HG03196 (cell line): ENCODE measurements around the gene STIP1.
A peak's percentile ranks its signal among the peaks of the same experiment; 100 is the strongest.

Source experiments
- ATAC-seq: cut with Tn5 transposase; IDR thresholded peaks from one replicate; pipeline ENCODE4 v1.9.1; 2021; ENCODE audit not compliant: unreplicated experiment

Gene STIP1

DNA sequence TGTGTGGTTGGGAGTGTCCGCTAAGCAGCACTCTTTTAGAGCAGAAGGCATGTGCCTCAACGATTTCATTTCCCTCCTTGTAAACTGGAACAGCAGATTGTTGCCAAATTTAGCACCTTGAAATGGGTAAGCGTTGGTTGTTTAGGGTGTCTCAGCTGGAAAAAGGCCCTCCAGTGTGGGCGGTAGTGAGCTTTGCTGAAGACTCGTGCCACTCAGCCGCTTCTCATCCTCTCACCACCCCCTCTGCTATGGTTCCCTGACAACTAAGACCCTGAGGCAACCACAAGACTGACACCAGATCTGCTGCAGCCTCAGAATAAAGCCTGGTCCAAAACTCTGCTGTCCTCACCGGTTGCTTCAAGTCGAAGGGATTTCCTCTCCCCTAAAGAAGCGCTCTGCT, 10.7 kb downstream of the STIP1 start:
- no peak for ATAC-seq

DNA sequence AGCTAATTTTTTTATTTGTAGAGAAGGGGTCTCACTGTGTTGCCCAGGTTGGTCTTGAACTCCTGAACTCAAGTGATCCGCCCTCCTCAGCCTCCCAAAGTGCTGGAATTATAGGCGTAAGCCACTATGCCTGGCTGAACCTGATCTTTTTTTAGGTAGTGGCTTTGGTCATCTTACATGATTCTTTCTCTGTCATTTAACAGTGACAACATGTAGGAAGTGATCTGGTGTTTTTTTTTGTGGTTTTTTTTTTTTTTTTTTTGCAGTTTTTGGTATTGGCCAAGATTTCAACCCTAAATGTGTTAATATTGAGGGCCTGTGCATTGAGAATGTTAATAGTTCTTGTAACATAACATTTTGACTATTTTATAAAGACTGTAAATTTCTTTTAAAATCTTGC, 12.5 kb downstream of the STIP1 start:
- ATAC-seq: no peak

DNA sequence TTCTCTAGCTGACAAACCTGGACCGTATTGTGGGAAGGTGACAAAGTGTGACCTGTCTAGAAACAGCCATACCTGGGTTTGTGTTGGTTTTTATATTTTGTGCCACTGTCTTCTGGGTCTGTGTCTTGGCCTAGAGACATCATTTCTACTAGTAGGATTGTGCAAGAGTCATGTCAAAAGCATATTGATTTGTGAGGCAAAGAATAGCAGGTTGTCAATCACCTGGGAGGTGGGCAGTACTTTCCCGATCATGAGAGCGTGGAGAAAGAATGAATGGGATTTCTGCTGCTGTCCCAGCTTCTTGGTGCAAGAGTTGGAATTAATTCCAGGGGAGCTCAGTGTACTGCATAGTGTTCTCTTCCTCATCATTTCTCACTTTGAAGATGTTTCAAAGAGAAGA, 15.6 kb downstream of the STIP1 start:
- ATAC-seq: no peak

DNA sequence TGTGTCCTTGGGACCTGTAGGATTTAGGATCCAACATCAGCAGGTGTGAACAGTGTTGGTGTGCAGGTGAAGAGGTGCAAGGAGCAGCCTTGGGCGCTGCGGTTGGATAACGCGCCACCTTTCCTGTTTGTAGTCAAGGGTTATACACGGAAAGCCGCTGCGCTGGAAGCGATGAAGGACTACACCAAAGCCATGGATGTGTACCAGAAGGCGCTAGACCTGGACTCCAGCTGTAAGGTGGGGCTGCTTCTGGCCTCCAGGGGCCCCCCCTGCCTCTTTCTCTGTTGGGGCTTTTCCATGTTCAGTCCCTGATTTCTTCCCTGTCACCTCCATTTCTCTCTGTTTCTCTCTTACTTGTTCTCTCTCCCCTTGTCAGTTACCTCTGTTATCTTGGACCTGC, 17.0 kb downstream of the STIP1 start:
- ATAC-seq: no peak

DNA sequence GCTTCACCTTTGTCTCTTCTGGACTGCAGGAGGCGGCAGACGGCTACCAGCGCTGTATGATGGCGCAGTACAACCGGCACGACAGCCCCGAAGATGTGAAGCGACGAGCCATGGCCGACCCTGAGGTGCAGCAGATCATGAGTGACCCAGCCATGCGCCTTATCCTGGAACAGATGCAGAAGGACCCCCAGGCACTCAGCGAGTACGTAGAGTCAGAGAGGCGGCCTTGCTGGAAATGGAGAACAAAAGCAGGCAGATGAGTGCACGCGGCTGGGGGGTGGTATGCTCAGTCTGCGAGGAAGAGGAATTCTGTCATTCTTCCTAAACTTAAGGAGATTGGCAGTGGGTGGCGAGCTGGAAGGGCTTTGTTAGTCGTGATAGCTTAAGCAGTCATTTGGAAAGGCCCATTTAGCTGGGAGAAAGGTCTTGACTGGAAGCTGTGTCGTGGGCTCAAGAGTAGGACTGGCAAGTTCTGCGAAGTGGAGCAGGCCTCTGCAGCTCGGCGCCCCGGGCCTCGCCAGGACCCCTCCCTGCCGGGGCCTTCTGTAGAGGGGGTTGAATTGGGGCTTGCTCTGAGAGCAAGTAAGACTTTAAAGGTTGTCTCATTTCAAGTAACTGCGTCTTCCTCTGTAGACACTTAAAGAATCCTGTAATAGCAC, 17.6 kb downstream of the STIP1 start:
- no peak for ATAC-seq

DNA sequence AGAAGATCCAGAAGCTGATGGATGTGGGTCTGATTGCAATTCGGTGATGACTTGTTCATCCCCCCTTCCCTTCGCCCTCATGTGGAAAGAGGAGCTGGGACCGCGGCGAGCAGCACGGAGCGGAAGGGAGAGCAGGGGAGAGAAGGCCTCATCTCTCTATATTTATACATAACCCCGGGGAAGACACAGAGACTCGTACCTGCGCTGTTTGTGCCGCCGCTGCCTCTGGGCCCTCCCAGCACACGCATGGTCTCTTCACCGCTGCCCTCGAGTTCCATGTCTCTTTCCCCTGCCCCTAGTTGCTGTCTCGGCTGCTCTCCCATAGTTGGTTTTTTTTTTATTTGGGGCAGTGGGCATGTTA, 18.1 kb downstream of the STIP1 start:
- no peak for ATAC-seq

DNA sequence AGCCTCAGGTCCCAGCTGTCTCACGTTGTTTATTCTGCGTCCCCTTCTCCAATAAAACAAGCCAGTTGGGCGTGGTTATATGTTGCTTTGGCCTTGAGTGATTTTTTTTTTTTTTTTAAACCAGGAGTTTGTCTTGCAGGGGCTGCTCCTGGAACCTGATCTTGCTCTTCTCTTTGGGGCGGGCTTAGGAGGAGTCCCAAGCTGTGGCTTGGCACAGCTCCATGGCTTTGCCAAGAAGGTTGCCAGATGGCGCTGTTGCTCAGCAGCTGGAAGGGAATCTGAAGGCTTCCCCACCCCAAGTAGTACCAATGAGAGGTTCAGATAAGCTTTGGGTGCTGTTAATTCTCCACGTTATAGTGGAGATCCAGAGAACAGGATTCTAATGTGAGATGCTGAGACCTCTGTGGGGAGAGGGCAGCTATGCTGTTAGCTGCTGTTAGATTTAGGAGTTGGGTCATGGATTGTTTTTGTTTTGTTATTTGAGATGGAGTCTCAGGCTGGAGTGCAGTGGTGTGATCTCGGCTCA, 18.6 kb downstream of the STIP1 start:
- ATAC-seq: no peak

DNA sequence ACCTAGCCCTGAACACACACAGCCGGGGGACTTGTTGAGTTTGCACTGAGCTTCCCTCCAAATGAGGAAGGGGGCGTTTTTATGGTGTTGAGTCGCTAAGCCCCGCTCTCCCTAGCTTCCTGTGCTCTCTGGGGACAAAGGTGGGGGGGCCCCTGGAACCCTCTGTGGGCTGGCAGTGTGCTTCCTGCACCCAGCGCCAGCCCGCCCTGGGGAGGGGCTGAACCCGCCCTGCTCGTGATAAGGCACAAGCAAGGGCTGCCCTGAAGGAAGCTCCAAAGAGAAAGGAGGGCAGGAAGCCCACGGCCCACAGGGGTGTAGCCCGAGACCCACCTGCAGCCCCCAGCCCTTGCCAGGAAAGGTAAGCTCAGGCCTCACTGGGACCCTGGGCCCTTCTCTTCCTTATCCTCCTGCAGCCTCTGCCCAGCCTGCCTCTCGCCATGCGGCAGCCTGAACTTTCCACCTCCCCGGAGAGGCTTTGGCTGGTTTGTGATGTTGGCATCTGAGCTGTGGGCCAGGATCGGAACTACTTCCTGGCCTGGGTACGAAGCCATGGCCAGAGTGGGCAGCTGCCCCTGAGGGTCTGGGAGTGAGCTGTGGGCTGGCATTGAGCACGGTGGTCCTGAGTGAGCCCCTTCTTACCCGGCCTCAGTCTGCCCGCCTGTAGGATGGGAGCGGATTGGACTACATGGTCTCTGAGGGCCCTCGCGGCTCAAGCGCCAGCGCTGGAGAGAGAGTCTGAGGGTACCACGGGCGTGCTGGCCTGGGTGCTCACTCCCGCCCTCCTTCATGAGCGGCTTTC, 20.7 kb downstream of the STIP1 start, which contains the start of gene FERMT3:
Gene FERMT3, plus strand, starts transcription at position 265 of the 799 bp plus-strand sequence. CDS start 644 bp downstream, outside the sequence.
- ATAC-seq: no peak

DNA sequence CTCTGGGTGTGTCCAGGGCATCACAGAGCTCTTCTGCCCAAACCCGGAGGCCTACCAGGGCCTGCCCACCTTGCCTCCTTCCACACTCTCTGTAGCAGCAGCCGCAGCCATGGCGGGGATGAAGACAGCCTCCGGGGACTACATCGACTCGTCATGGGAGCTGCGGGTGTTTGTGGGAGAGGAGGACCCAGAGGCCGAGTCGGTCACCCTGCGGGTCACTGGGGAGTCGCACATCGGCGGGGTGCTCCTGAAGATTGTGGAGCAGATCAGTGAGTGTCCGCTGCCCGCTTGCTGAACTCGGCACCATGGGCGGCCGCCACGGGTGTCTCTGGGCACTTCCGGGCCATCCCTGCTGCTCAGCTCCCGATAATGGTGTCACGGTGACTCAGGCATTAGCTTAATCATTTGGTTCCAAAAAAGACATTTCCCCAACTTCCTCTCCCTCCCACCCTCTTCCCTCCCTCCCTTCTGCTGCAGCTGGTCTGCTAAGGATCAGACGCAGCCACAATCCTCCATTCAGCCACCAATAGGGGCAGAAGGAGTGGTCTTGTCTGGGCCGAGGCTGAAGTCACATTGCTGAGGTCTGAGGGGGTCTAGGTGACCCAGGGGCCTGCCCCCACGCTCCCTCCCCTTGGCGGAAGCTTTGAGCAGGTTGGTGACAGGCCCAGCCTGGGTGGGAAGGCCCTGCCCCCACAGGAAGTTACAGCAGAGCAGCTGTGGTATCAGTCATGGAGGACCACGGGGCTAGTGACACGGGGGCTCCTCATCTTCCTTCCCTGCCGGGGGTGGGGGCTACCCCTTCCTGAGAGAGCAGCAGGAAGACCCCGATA, 21.5 kb downstream of the STIP1 start:
- peak; percentile 36 for ATAC-seq

DNA sequence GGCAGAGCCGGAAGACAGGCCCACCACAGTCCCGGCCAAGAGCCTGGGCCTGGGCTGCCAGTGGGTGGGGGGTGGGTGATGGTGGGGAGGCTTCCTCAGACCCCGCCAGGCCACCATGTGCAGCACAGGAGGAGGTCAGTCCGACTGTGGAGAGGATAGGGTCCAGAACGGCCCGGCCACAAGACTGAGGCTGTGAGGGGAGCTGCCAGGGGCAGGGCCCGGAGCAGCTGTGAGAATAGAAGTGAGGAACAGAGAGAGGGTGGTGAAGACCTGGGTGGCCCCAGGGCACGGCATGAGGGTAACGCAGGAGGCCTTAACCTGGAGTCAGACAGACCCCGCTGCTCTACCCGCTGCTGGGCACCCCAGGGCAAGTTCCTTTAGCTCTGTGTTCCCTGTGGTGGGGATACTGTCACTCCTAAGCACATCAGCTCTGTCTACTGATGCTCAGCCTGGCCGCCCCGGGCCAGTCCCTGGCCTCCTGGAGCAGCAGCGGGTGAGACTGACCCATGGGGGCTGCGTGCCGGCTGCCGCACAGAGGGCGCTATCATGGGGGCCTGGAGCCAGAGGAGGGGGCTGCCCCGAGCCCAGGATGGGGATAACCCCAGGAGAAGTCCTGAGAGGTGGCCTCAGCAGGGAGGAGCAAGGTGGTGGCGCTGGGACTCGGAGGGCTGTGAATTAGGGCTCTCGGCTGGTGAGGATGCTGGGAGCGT, 22.3 kb downstream of the STIP1 start:
- no peak for ATAC-seq

DNA sequence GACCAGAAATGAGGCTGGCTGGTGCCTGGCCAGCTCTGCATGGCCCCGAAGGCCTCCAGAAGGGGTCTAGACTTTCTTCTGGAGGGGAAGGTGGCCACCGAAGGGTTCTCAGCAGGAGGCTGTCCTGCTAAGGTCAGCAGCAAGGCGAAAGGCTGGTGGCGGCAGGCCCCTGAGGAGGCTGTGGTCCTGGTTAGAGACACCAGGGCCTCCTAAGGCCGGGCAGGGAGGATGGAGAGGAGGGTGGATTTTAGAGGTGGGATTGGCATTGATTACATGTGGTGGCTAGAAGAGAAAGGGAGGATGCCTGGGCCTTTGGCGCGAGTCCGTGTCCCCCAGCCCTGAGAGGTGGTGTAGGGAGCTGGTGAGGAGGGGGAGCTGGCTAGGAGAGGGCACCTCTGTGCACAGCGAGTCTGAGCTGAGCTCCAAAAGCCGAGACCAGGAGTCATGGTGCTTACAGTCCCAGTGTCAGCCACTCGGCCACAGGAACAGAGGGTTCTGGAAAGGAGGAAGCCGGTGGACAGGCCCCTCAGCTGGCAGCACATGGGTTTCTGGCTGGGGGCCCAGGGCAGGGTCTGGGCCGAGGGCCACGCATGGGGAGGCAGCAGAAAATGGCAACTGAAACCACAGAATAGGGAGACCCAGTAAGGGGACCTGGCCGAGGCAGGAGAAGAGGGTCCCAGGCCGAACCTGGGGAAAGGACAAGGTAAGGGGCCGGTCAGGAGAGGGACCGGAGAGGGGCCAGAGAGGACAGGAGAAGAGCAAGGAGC, 23.0 kb downstream of the STIP1 start:
- no peak for ATAC-seq

DNA sequence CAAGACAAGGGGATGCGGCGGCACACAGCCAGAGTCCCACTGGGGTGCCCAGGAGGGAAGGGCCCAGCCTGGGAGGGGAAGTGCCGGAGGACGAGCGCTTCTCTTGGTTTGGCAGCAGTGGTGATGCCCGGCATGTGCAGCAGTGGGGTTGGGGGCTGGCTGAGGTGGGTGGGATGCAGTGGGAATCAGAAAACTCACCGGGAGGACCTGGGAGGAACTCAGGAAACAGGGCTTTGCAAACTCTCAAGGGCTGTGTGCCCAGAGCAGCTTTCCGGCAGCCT, 23.5 kb downstream of the STIP1 start:
- ATAC-seq: no peak

DNA sequence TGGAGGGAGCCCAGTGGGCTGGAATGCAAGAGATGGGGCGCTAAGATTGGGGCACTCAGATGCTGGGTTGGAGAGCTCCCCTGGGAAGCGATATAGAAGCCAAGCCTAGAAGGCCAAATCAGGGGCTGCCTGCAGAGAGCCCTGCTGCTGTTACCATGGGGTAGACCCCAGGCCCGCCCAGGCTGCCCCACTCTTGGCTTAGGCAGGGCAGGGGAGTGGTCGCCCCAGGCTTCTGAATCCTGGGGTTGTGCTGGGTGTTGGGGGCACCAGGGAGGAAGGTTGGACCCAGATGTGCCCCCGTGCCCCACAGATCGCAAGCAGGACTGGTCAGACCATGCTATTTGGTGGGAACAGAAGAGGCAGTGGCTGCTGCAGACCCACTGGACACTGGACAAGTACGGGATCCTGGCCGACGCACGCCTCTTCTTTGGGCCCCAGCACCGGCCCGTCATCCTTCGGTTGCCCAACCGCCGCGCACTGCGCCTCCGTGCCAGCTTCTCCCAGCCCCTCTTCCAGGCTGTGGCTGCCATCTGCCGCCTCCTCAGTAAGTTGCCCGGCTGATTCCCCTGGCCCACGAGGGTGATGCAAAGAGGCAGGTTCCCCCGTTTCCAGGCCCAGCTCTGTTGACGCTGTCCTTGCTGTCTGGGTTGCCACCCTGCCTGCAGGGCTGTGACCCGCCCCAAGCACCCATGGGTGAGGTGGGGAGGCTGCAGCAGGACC, 24.5 kb downstream of the STIP1 start:
- no peak for ATAC-seq

DNA sequence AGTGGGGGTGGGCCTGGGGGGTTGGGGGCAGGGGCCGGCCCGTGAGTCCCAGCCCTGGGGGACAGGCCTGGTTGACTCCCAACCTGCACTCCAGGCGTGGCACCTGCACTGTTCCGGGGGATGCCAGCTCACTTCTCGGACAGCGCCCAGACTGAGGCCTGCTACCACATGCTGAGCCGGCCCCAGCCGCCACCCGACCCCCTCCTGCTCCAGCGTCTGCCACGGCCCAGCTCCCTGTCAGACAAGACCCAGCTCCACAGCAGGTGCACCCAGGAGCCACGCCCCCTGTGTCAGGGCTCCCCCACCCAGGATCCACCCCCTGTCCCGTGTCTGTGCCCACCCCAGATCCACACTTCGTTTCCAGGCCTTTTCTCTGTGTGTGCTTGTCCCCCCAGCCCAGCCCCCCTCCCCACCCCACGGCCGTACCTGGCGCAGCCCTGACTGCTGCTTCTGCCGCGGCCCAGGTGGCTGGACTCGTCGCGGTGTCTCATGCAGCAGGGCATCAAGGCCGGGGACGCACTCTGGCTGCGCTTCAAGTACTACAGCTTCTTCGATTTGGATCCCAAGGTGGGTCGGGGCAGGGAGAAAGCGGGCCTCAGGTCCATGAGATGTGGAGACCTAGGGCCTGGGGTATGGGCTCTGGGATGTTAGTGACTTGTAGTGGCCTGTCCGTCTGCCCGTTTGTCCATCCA, 25.4 kb downstream of the STIP1 start:
- no peak for ATAC-seq

DNA sequence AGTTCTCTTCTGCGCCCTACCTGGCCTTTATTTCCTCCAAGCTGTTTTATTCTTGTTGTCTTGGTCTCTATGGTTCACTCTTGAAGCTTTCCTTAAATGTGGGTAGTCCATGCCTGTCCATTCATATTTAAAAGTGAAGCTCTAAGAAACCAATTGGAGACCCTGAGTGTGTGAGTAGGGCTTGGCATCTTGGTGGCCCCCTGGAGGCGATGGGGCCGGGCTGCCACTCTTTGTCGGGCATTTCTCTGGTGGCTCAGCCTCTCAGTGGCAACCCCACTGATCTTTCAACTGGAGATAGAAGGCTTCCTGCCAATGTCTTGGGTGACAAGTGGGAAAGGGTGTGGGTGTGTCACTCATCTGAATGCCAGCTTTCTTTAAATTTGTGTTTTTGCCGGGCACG, 30.9 kb downstream of the STIP1 start:
- ATAC-seq: no peak

DNA sequence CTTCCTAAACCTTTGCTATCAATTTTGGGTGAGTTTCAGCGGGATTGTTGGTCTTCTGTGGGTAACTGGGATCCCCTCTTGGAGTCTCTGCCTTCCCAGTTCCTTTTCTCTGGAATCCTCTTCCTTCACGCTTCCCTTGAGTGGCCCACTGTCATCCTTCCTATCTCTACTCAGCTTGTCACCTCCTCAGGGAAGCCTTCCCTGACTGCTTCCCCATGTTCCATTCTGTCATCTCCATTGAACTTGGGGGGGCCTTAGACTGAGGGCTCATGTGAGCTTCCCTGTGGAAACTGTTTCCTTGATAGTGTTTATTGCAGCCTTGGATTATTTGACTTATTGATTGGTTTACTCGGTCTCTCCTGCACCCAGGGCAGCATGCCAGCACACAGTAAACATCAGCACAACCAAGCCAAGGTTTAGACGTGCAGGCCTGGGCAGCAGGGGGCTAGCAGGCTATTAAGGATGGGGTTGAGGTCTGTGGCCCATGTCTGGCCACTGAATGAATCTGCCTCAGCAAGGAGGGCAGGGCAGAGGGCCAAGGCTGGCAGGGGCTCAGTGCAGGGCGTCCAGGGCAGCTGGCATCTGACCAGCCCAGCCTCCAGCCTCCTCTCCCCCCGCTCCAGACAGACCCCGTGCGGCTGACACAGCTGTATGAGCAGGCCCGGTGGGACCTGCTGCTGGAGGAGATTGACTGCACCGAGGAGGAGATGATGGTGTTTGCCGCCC, 32.8 kb downstream of the STIP1 start:
- no peak for ATAC-seq

DNA sequence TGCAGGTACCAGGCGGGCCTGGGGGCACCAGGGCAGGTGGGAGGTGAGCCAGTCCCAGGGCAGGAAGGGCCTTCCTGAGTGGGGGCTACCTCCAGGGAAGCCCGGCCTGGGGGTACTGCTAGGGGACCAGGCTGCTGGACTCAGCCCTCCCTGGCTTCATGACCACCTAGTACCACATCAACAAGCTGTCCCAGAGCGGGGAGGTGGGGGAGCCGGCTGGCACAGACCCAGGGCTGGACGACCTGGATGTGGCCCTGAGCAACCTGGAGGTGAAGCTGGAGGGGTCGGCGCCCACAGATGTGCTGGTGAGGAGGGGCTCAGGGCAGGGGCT, 33.3 kb downstream of the STIP1 start:
- ATAC-seq: no peak

DNA sequence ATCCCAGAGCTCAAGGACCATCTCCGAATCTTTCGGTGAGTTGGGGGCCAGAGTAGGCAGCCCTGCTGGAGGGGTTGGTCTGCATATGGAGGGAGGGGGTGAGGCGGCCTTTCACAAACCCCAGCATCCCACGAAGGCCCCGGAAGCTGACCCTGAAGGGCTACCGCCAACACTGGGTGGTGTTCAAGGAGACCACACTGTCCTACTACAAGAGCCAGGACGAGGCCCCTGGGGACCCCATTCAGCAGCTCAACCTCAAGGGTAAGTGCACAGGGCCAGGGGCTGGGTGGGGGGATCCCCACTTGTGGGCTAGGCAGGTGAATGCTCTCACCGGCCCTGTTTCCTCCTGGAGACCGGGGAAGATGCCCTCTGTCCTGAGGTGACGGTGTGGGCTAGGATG, 33.8 kb downstream of the STIP1 start:
- no peak for ATAC-seq

DNA sequence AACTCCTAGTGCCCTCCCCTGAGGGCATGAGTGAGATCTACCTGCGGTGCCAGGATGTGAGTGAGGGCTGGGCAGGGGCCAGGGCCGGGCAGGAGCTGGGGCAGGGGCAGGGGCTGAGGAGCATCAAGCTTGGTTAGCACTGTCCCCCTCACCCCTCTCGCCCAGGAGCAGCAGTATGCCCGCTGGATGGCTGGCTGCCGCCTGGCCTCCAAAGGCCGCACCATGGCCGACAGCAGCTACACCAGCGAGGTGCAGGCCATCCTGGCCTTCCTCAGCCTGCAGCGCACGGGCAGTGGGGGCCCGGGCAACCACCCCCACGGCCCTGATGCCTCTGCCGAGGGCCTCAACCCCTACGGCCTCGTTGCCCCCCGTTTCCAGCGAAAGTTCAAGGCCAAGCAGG, 34.3 kb downstream of the STIP1 start:
- no peak for ATAC-seq
